ENCODE results near the gene TNFRSF6B.
A peak's percentile ranks its signal among the peaks of the same experiment; 100 is the strongest.
"Not testable (repeated sequence)": the region's sequence is repeated elsewhere in the genome, so short reads cannot be mapped to it uniquely, and the experiment has no call there.

TNFRSF6B gene

DNA sequence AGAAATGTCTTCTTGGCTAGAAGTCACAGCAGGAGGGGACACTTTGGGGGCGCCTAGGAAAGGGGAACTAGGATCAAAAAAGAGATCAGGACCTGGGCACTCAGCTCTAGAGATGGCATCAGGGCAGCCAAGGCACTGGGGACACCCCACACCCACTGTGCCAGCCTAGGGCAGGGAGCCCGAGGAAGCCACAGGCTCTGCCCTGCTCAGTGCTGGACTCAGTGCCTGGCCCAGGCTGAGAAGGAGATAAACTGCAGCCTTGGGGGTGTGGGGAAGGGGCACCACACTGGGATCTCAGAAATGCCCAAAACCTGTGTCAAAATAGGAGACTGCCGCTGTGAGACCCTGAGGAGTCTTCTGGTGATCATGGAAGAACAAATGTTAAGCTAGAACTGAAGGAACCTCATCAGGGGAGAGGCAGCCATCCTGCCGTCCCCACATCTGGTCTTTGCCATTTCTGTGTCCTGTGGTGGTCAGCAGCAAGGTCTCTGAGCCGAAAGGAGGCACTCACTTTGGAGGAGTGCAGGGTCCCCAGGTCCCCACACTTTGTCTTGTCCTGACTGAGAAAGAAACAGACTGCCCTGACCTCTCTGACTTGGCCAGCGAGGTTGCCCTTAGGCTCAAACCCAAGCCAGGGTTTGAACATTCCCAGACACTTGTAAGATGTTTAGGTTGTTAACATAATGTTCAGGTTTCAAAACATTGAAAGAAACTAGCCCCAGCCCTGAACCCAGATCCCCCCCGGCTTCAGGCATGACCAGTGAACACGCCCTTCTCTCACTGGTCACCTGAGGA lies 9.0 kb downstream of the TNFRSF6B start:
- DNase-seq, result peak in 3 of 10 donors; percentile 43 to 53 (median 52)
- intact Hi-C loops (cut with DNase I), result loop anchor here (2.0 to 10.0 kb wide), 2 partner anchors 159 to 251 kb away; partner anchors contain the start of genes ABHD16B, TPD52L2 and UCKL1

DNA sequence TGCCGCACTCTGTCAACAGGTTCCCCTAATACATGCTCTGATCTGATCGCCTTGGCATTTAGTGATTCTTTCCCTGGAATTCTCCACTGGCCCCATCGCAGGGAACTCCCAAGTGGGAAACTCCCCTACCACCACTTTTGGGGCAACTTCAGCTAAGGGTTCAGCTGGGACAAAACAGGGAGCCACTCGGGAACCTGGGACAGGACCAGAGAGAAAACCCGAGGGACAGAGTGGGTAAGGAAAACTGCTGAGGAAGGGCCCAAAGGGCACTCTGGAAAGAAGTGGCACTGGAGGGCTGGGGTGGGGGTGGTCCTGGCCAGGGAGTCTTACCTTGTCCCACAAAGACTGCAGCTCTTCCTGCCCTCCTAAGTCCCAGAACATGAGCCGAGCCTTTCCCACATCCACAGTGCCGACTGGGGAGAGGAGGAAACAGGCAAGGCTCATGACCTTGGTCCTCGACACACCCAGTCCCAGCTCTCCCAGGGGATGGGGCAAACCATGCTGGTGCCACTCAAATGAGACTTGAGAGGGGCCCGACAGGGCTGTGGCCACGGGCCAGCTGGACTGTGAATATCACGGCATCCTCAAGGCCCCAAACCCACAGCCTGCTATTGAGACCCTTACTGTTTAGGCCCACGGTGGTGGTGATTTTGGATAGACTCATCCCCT lies 9.7 kb downstream of the TNFRSF6B start:
- intact Hi-C loops (cut with DNase I), result loop anchor here (2.0 to 10.0 kb wide), 2 partner anchors 159 to 251 kb away; partner anchors contain the start of genes ABHD16B, TPD52L2 and UCKL1

DNA sequence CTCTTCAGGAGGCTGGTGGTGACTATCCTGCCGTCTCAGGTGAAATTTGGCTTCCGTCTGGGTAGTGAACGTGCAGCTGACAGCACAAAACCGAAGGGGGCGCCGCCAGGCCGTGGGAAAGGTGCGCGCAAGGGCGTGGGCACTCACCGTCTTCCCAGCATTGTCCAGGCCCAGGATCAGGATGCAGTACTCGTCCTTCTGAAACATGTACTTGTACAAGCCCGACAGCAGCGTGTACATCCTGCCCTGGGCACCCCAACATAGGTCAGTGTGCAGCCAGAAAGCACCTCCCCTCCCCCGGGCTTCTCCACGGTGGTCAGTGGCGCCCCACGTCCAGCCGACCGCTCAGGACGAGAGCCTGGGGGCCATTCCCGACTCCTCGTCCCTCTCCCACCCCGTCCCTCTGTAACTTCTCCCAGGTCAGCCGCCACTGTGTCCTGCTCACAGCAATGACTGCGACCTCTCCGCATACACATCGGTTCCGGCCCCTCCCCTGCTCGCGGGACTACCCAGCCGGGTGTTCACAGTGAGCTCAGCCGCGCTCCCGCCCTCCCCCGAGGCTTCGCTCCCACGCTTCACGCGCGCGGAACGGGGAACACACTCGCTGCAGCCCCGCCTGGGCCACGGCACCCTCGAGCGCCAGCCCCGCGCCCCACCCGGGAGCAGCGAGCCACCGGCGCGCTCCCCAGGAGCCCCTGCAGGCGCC lies 10.6 kb downstream of the TNFRSF6B start:
- peak in 3 of 10 donors; percentile 85 to 89 (median 88) for DNase-seq
- intact Hi-C loops (cut with DNase I), result loop anchor here (1.0 to 10.0 kb wide), 3 partner anchors 49 to 250 kb away; partner anchors contain the start of genes ABHD16B, RTEL1, TPD52L2 and UCKL1

More for the DNA sequence above, 9.7 kb downstream of the TNFRSF6B start:
- peak in 3 of 10 donors; percentile 32 to 62 (median 52) for DNase-seq

DNA sequence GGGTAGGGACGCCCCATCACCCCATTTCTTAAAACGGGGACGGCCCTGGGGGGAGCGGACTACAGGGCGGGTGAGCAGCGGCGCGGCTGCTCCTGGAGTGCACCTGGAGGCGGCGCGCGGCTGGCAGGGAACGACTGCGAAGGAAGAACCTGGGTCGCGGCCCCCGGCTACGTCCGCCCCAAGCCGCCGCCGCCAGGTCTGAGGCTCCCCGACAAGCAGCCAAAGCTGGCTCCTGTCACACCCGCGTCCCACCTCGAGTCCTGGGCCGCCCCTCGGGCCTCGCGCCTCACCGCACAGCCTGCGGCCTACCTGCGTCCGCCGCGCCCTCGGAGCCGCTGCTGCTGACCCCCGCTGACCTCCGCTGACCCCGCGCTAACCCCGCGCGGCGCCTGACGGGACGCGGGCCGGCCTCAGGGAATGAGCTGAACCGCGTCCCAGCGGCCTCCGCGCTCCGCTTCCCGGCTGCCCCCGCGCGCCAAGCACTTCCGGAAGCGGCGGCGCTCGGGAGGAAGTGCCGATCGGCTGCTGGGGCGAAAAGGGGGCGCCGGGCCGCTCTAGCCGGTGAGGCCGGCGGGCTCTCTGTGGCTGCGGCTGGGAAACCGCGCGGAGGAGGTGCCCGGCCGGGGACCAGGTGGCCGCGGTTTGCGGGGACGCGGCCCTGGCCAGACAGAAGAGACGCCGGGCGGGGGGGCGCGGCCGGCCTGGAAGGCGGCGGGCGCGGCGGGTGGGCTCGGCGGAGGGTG lies 11.3 kb downstream of the TNFRSF6B start, which contains the start of the genes ARFRP1 and ZGPAT:
ARFRP1 (minus strand) TSS at position 419 of the 743 bp plus-strand sequence. CDS start 885 bp downstream, outside the sequence.
ZGPAT (plus strand) TSS at position 482 of the 743 bp plus-strand sequence. CDS start 542 bp downstream, outside the sequence.
- DNase-seq, result peak; percentile 89 to 99 (median 94)
- intact Hi-C loops (cut with DNase I), result loop anchor here (1.0 to 10.0 kb wide), 3 partner anchors 49 to 249 kb away; partner anchors contain the start of genes ABHD16B, RTEL1, TPD52L2 and UCKL1

GRCh38 chr20:63708301-63709148 lies 12.1 kb downstream of the TNFRSF6B start:
- intact Hi-C loops (cut with DNase I), result loop anchor here (10.0 kb wide), 1 partner anchor 156 kb away; the partner anchor contains the start of genes ABHD16B and TPD52L2
- peak in 3 of 10 donors; percentile 64 to 84 (median 82) for DNase-seq

- DNase-seq, result peak in 3 of 10 donors; percentile 10 to 54 (median 48)
- intact Hi-C loops (cut with DNase I), result loop anchor here (10.0 kb wide), 1 partner anchor 156 kb away; the partner anchor contains the start of genes ABHD16B and TPD52L2
Observed at GRCh38 chr20:63709149-63709527, 12.7 kb downstream of the TNFRSF6B start.

GRCh38 chr20:63711085-63711645 lies 14.7 kb downstream of the TNFRSF6B start:
- intact Hi-C loops (cut with DNase I), result no loop called here
- peak in 3 of 10 donors; percentile 10 to 21 (median 15) for DNase-seq

DNA sequence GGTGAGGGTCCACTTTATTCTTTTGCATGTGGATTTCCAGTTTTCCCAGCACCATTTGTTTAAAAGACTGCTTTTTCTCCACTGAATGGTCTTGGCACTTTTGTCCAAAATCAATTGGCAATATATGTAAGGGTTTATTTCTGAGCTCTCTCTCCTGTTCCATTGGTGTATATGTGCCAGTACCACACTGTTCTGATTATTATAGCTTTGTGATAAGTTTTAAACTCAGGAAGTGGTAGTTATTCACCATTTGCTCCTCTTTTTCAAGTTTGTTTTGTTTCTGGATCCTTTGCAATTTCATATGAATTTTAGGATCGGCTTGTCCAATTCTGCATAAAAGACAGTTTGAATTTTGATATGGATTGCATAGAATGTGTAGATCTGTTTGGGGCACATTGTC lies 15.7 kb downstream of the TNFRSF6B start:
- DNase-seq, result no peak
- intact Hi-C loops (cut with DNase I), result no loop called here

- intact Hi-C loops (cut with DNase I), result no loop called here
- DNase-seq, result no peak
Observed at GRCh38 chr20:63714858-63715257, 18.4 kb downstream of the TNFRSF6B start.

DNA sequence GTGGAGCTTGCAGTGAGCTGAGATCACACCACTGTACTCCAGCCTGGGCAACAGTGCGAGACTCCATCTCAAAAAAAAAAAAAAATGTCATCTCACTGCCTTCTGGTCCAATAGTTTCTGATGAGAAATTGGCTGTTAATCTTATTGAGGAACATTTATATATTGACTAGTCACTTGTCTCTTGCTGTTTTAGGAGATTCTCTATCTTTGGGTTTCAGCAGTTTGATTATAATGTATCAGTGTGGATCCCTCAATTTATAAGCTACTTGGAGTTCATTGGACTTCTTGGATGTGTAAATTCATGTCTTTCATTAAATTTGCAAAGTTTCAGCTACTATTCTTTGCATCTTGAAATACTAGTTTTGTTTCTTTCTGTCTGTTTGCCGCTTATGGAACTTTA lies 22.5 kb downstream of the TNFRSF6B start:
- intact Hi-C loops (cut with DNase I), result no loop called here
- peak in 1 of 10 donors; percentile 6 for DNase-seq

- DNase-seq; intact Hi-C loops (cut with DNase I): not testable (repeated sequence)
Observed at GRCh38 chr20:63722967-63723622, 26.6 kb downstream of the TNFRSF6B start.

DNA sequence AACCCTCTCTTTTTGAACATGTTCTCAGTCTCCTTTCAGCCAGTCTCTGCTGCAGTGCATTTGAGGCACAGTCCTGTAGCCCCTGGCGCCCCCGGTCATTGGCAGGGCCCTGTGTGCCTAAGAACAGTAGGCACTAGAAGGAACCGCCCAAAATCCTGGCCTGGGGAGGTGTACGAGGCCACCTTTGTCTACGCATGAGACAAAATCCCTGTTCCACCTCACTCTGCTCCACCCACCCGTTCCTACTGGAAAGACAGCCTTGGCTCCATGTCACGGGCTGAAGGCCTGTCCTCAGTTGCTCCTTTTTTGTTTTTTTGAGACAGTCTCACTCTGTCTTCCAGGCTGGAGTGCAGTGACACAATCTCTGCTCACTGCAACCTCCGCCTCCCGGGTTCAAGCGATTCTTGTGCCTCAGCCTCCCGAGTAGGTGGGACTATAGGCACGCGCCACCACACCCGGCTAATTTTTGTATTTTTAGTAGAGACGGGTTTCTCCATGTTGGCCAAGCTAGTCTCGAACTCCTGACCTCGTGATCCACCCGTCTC lies 33.8 kb downstream of the TNFRSF6B start:
- intact Hi-C loops (cut with DNase I), result not testable (repeated sequence)
- DNase-seq, result peak in 3 of 10 donors; percentile 11 to 53 (median 33)

- intact Hi-C loops (cut with DNase I), result no loop called here
- peak in 1 of 10 donors; percentile 1 for DNase-seq
Observed at GRCh38 chr20:63731410-63731809, 35.0 kb downstream of the TNFRSF6B start.

GRCh38 chr20:63732118-63733095 lies 36.0 kb downstream of the TNFRSF6B start:
- peak in 3 of 10 donors; percentile 9 to 26 (median 24) for DNase-seq
- intact Hi-C loops (cut with DNase I), result no loop called here

DNA sequence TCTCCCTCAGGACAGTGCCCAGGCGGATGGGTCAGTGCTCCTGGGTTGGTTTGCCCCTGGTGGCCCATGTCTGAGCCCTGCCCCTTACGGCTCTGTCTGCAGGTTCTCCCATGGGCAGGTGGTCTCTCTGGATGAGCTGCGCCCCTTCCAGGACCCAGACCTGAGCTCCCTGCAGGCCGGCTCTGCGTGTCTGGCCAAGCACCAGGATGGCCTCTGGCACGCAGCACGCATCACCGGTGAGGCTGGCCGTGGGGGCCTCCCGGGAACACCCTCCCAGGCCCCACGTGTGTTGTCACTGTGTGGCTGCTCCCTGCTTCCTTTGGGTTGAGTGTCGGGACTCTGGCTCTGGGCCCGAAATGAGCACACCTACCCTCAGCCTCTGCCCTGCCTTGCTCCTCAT lies 36.7 kb downstream of the TNFRSF6B start:
- peak in 3 of 10 donors; percentile 50 to 69 (median 64) for DNase-seq
- intact Hi-C loops (cut with DNase I), result no loop called here

- intact Hi-C loops (cut with DNase I), result no loop called here
- DNase-seq, result peak in 3 of 10 donors; percentile 47 to 64 (median 60)
Observed at GRCh38 chr20:63733579-63734081, 37.2 kb downstream of the TNFRSF6B start.
